ENCODE measurements around the gene TET2.

The TET2 gene

DNA sequence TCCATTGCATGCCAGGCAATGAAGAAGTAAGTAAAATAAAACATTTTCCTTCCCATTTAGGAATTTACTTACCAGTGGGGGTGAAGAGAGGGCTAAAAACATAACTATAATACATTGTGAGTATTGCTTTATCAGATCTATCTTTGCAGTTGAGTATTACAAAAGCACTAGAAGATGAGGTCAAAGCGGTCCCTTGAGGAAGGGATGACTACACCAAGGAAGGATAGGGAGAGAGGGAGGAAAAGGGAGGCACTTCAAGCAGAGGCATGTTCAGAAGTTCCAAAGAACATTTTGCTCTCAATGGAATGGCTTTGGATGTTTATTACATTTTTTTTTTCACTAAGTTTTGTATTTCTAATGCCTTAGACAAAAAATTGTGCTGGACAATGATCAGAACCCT is 127.8 kb downstream of the TET2 start:
- Histone ChIP-seq H2BK5ac (ENCODE audit: low read length) (no peak overlapping the region), H3K4me1 (ENCODE audit: control insufficient read depth in 2 of 2, insufficient read depth in 1 of 2, low read depth in 1 of 2, low read length in 2 of 2) (no peaks in the 10 kb centered on the region), H2AK5ac (ENCODE audit: low read depth, low read length) (no peak overlapping the region), H2BK120ac (ENCODE audit: low read depth, low read length) (no peak overlapping the region), H3K23ac (ENCODE audit: low read depth, low read length, poor library complexity) (no peak overlapping the region), H4K8ac (ENCODE audit: low read depth, low read length) (no peak overlapping the region), H3K18ac (ENCODE audit: low read length) (no peak overlapping the region), H3K79me1 (ENCODE audit: low read depth, low read length) (no peaks in the 10 kb centered on the region), H3K36me3 (replicated peaks in 1 of 2; ENCODE audit: control insufficient read depth in 2 of 2, insufficient read depth in 2 of 2, low read length in 2 of 2) (peaks cover 23 to 80% of the 10 kb centered on the region in 2 donors), H3K4me3 (ENCODE audit: low read length in 2 of 2) (no peak overlapping the region), H2BK15ac (ENCODE audit: low read length) (no peak overlapping the region), H3K27ac (replicated peaks; ENCODE audit: low read length) (no peak overlapping the region), H3K27me3 (ENCODE audit: control insufficient read depth in 3 of 3, insufficient read depth in 3 of 3, low read depth in 1 of 3, low read length in 3 of 3) (no peaks in the 10 kb centered on the region), H2AFZ (ENCODE audit: low read length) (no peak overlapping the region), H4K91ac (ENCODE audit: low read depth, low read length, poor library complexity) (no peak overlapping the region), H3K9ac (ENCODE audit: low read depth, low read length, poor library complexity) (no peak overlapping the region), H3K4ac (ENCODE audit: low read length) (no peak overlapping the region), H3K14ac (ENCODE audit: low read length) (no peak overlapping the region), H3K4me2 (ENCODE audit: insufficient read depth, low read length, poor library complexity, severe bottlenecking) (no peak overlapping the region), H2BK12ac (ENCODE audit: low read length) (no peak overlapping the region), H3K9me3 (replicated peaks in 1 of 2; ENCODE audit: control insufficient read depth in 2 of 2, insufficient read depth in 1 of 2, low read depth in 1 of 2, low read length in 2 of 2) (peaks cover 0 to under 1% of the 10 kb centered on the region in 2 donors)
- WGBS, 2 donors (ENCODE audit: extremely low coverage in 2 of 2, insufficient read length in 2 of 2, insufficient replicate concordance in 1 of 2), result no CpG with 5 or more reads among the region's 1 CpG
- no peak for DNase-seq (ENCODE audit: low spot score)

GRCh38 chr4:105276361-105277104 is 129.9 kb downstream of the TET2 start:
- Histone ChIP-seq H3K27ac (replicated peaks; ENCODE audit: low read length) (no peak overlapping the region), H3K23ac (ENCODE audit: low read depth, low read length, poor library complexity) (no peak overlapping the region), H2AFZ (ENCODE audit: low read length) (no peak overlapping the region), H4K91ac (ENCODE audit: low read depth, low read length, poor library complexity) (no peak overlapping the region), H4K8ac (ENCODE audit: low read depth, low read length) (no peak overlapping the region), H3K4me3 (ENCODE audit: low read length in 2 of 2) (no peak overlapping the region), H3K79me1 (ENCODE audit: low read depth, low read length) (no peaks in the 10 kb centered on the region), H2BK5ac (ENCODE audit: low read length) (no peak overlapping the region), H3K9ac (ENCODE audit: low read depth, low read length, poor library complexity) (no peak overlapping the region), H2AK5ac (ENCODE audit: low read depth, low read length) (no peak overlapping the region), H3K27me3 (ENCODE audit: control insufficient read depth in 3 of 3, insufficient read depth in 3 of 3, low read depth in 1 of 3, low read length in 3 of 3) (no peaks in the 10 kb centered on the region), H3K14ac (ENCODE audit: low read length) (no peak overlapping the region), H2BK12ac (ENCODE audit: low read length) (no peak overlapping the region), H3K4me1 (ENCODE audit: control insufficient read depth in 2 of 2, insufficient read depth in 1 of 2, low read depth in 1 of 2, low read length in 2 of 2) (no peaks in the 10 kb centered on the region), H2BK120ac (ENCODE audit: low read depth, low read length) (no peak overlapping the region), H3K4me2 (ENCODE audit: insufficient read depth, low read length, poor library complexity, severe bottlenecking) (no peak overlapping the region), H3K36me3 (replicated peaks in 1 of 2; ENCODE audit: control insufficient read depth in 2 of 2, insufficient read depth in 2 of 2, low read length in 2 of 2) (peaks cover 15 to 60% of the 10 kb centered on the region in 2 donors), H3K9me3 (replicated peaks in 1 of 2; ENCODE audit: control insufficient read depth in 2 of 2, insufficient read depth in 1 of 2, low read depth in 1 of 2, low read length in 2 of 2) (no peaks in the 10 kb centered on the region), H2BK15ac (ENCODE audit: low read length) (no peak overlapping the region), H3K4ac (ENCODE audit: low read length) (no peak overlapping the region), H3K18ac (ENCODE audit: low read length) (no peak overlapping the region)
- DNase-seq (ENCODE audit: low spot score), result no peak
- no CpG with 5 or more reads among the region's 9 CpGs for WGBS, 2 donors (ENCODE audit: extremely low coverage in 2 of 2, insufficient read length in 2 of 2, insufficient replicate concordance in 1 of 2)

GRCh38 chr4:105277702-105278101 is 131.0 kb downstream of the TET2 start:
- H3K23ac ChIP-seq (ENCODE audit: low read depth, low read length, poor library complexity), result no peak overlapping the region
- no peak overlapping the region for H2AFZ ChIP-seq (ENCODE audit: low read length)
- no peak overlapping the region for H4K8ac ChIP-seq (ENCODE audit: low read depth, low read length)
- no peak overlapping the region for H2BK120ac ChIP-seq (ENCODE audit: low read depth, low read length)
- no peak overlapping the region for H2BK15ac ChIP-seq (ENCODE audit: low read length)
- H3K36me3 ChIP-seq (replicated peaks in 1 of 2; ENCODE audit: control insufficient read depth in 2 of 2, insufficient read depth in 2 of 2, low read length in 2 of 2), result peaks cover 13 to 48% of the 10 kb centered on the region in 2 donors
- no peak overlapping the region for H2BK12ac ChIP-seq (ENCODE audit: low read length)
- H3K18ac ChIP-seq (ENCODE audit: low read length), result no peak overlapping the region
- H3K4me3 ChIP-seq (ENCODE audit: low read length in 2 of 2), result no peak overlapping the region
- H3K27ac ChIP-seq (replicated peaks; ENCODE audit: low read length), result no peak overlapping the region
- H3K4ac ChIP-seq (ENCODE audit: low read length), result no peak overlapping the region
- no peaks in the 10 kb centered on the region for H3K9me3 ChIP-seq (replicated peaks in 1 of 2; ENCODE audit: control insufficient read depth in 2 of 2, insufficient read depth in 1 of 2, low read depth in 1 of 2, low read length in 2 of 2)
- no peak overlapping the region for H4K91ac ChIP-seq (ENCODE audit: low read depth, low read length, poor library complexity)
- H3K4me2 ChIP-seq (ENCODE audit: insufficient read depth, low read length, poor library complexity, severe bottlenecking), result no peak overlapping the region
- H3K79me1 ChIP-seq (ENCODE audit: low read depth, low read length), result no peaks in the 10 kb centered on the region
- H3K4me1 ChIP-seq (ENCODE audit: control insufficient read depth in 2 of 2, insufficient read depth in 1 of 2, low read depth in 1 of 2, low read length in 2 of 2), result no peaks in the 10 kb centered on the region
- H3K27me3 ChIP-seq (ENCODE audit: control insufficient read depth in 3 of 3, insufficient read depth in 3 of 3, low read depth in 1 of 3, low read length in 3 of 3), result no peaks in the 10 kb centered on the region
- WGBS, 2 donors (ENCODE audit: extremely low coverage in 2 of 2, insufficient read length in 2 of 2, insufficient replicate concordance in 1 of 2), result no CpG with 5 or more reads among the region's 1 CpG
- H3K9ac ChIP-seq (ENCODE audit: low read depth, low read length, poor library complexity), result no peak overlapping the region
- H2BK5ac ChIP-seq (ENCODE audit: low read length), result no peak overlapping the region
- DNase-seq (ENCODE audit: low spot score), result no peak
- no peak overlapping the region for H2AK5ac ChIP-seq (ENCODE audit: low read depth, low read length)
- H3K14ac ChIP-seq (ENCODE audit: low read length), result no peak overlapping the region

DNA sequence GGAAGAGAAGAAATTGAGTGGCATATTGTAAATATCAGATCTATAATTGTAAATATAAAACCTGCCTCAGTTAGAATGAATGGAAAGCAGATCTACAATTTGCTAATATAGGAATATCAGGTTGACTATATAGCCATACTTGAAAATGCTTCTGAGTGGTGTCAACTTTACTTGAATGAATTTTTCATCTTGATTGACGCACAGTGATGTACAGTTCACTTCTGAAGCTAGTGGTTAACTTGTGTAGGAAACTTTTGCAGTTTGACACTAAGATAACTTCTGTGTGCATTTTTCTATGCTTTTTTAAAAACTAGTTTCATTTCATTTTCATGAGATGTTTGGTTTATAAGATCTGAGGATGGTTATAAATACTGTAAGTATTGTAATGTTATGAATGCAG is 132.6 kb downstream of the TET2 start:
- Histone ChIP-seq H4K8ac (ENCODE audit: low read depth, low read length) (no peak overlapping the region), H3K9me3 (replicated peaks in 1 of 2; ENCODE audit: control insufficient read depth in 2 of 2, insufficient read depth in 1 of 2, low read depth in 1 of 2, low read length in 2 of 2) (no peaks in the 10 kb centered on the region), H2BK5ac (ENCODE audit: low read length) (no peak overlapping the region), H2AFZ (ENCODE audit: low read length) (no peak overlapping the region), H2BK15ac (ENCODE audit: low read length) (no peak overlapping the region), H3K23ac (ENCODE audit: low read depth, low read length, poor library complexity) (no peak overlapping the region), H2AK5ac (ENCODE audit: low read depth, low read length) (no peak overlapping the region), H3K27ac (replicated peaks; ENCODE audit: low read length) (no peak overlapping the region), H3K4me3 (ENCODE audit: low read length in 2 of 2) (no peak overlapping the region), H3K79me1 (ENCODE audit: low read depth, low read length) (no peaks in the 10 kb centered on the region), H4K91ac (ENCODE audit: low read depth, low read length, poor library complexity) (no peak overlapping the region), H2BK12ac (ENCODE audit: low read length) (no peak overlapping the region), H3K14ac (ENCODE audit: low read length) (no peak overlapping the region), H3K18ac (ENCODE audit: low read length) (no peak overlapping the region), H3K4me1 (ENCODE audit: control insufficient read depth in 2 of 2, insufficient read depth in 1 of 2, low read depth in 1 of 2, low read length in 2 of 2) (no peaks in the 10 kb centered on the region), H3K27me3 (ENCODE audit: control insufficient read depth in 3 of 3, insufficient read depth in 3 of 3, low read depth in 1 of 3, low read length in 3 of 3) (no peaks in the 10 kb centered on the region), H3K36me3 (replicated peaks in 1 of 2; ENCODE audit: control insufficient read depth in 2 of 2, insufficient read depth in 2 of 2, low read length in 2 of 2) (peaks cover 13 to 32% of the 10 kb centered on the region in 2 donors), H3K4ac (ENCODE audit: low read length) (no peak overlapping the region), H3K4me2 (ENCODE audit: insufficient read depth, low read length, poor library complexity, severe bottlenecking) (no peak overlapping the region), H3K9ac (ENCODE audit: low read depth, low read length, poor library complexity) (no peak overlapping the region), H2BK120ac (ENCODE audit: low read depth, low read length) (no peak overlapping the region)
- no peak for DNase-seq (ENCODE audit: low spot score)
- no CpG with 5 or more reads among the region's 1 CpG for WGBS, 2 donors (ENCODE audit: extremely low coverage in 2 of 2, insufficient read length in 2 of 2, insufficient replicate concordance in 1 of 2)

All from neuronal stem cell (in vitro differentiated cells).